ENCODE results near the gene TBC1D24. TPM values are rescaled to one million over a fixed set of nuclear protein-coding genes. Genes with fewer than 3 reads are reported as not detected.

TBC1D24 gene
- total and polyA plus RNA-seq, 9 of the 15 experiments (the other 6 are each of a cell fraction or from before 2014, with no cell fraction given), result 1.7 to 22.6 (median 7.2) TPM

GRCh38 chr16:2475413-2476344 is 752 bp downstream of the TBC1D24 start (continued):
- 0 out of 2 replicates have a peak, but pooled peaks have one; percentile 11 for TF ChIP-seq ETS1 (conservative IDR thresholded peaks at IDR 0.05; ENCODE audit: control insufficient read depth, low read depth, low read length)
- TF ChIP-seq RBM17 (IDR thresholded peaks at IDR 0.05; ENCODE audit: borderline replicate concordance, low read depth, low read length), result no peak
- no peak for TF ChIP-seq TCF7L2 (IDR thresholded peaks at IDR 0.05; ENCODE audit: low read depth, low read length)
- TF ChIP-seq EP300 (IDR thresholded peaks at IDR 0.05; ENCODE audit: low read length), result no peak
- no peak for TF ChIP-seq ATF4 (CRISPR knock-in tag; IDR thresholded peaks at IDR 0.05)
- no peak for TF ChIP-seq ZBTB11 (CRISPR knock-in tag; IDR thresholded peaks at IDR 0.05)
- no peak for TF ChIP-seq YBX1 (IDR thresholded peaks at IDR 0.05)
- TF ChIP-seq BHLHE40 (IDR thresholded peaks at IDR 0.05; ENCODE audit: low read length), result no peak
- 0 out of 2 replicates have a peak, but pooled peaks have one; percentile 38 for TF ChIP-seq SP1 (CRISPR knock-in tag; IDR thresholded peaks at IDR 0.05)
- TF ChIP-seq BACH1 (tag; IDR thresholded peaks at IDR 0.05), result no peak
- no peak for TF ChIP-seq MCM3 (IDR thresholded peaks at IDR 0.05)
- TF ChIP-seq AFF4 (CRISPR knock-in tag; IDR thresholded peaks at IDR 0.05), result no peak
- TF ChIP-seq MAX (CRISPR knock-in tag; IDR thresholded peaks at IDR 0.05), result peak; percentile 26
- TF ChIP-seq CBFA2T2 (conservative IDR thresholded peaks at IDR 0.05), result no peak
